ENCODE measurements around the gene NAV3. TPM values are rescaled to one million over a fixed set of nuclear protein-coding genes. Genes with fewer than 3 reads are reported as not detected.
"Not testable (repeated sequence)": the region's sequence is repeated elsewhere in the genome, so short reads cannot be mapped to it uniquely, and the experiment has no call there.

The NAV3 gene
- total RNA-seq, 2 donors from 2014 or later: 0.72 to 1.9 TPM

DNA sequence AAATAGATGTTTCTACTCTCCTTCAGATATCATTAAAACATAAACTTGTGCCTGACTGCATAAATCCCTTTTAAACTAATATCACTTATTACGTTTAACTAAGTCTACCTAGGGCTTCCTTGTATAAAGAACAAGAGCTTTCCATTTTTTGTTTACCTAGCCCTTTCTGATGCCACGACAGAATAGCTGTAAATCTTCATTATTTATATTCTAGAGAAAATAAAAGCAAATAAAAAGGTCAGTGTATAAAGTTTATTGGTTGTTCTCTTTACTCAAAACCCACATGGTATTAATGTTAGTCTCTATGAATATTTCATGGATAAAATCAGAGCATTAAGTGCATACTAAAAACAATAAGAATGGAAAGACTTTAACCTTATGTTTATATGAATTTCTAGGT is 269.1 kb downstream of the NAV3 start:
- H3K4me1 ChIP-seq: no peaks in the 10 kb centered on the region
- H3K27ac ChIP-seq: no peak overlapping the region
- intact Hi-C loops (cut with DNase I): no loop called here
- no peak overlapping the region for H3K9ac ChIP-seq (ENCODE audit: low read depth in 2 of 2, low read length in 2 of 2)
- no peaks in the 10 kb centered on the region for H3K27me3 ChIP-seq
- TF ChIP-seq, protein P1, sequence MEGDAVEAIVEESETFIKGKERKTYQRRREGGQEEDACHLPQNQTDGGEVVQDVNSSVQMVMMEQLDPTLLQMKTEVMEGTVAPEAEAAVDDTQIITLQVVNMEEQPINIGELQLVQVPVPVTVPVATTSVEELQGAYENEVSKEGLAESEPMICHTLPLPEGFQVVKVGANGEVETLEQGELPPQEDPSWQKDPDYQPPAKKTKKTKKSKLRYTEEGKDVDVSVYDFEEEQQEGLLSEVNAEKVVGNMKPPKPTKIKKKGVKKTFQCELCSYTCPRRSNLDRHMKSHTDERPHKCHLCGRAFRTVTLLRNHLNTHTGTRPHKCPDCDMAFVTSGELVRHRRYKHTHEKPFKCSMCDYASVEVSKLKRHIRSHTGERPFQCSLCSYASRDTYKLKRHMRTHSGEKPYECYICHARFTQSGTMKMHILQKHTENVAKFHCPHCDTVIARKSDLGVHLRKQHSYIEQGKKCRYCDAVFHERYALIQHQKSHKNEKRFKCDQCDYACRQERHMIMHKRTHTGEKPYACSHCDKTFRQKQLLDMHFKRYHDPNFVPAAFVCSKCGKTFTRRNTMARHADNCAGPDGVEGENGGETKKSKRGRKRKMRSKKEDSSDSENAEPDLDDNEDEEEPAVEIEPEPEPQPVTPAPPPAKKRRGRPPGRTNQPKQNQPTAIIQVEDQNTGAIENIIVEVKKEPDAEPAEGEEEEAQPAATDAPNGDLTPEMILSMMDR (IDR thresholded peaks at IDR 0.05): no peak
- no peaks in the 10 kb centered on the region for H3K9me3 ChIP-seq
- DNase-seq: no peak
- no peaks in the 10 kb centered on the region for H3K36me3 ChIP-seq
- no peak overlapping the region for H3K4me3 ChIP-seq

DNA sequence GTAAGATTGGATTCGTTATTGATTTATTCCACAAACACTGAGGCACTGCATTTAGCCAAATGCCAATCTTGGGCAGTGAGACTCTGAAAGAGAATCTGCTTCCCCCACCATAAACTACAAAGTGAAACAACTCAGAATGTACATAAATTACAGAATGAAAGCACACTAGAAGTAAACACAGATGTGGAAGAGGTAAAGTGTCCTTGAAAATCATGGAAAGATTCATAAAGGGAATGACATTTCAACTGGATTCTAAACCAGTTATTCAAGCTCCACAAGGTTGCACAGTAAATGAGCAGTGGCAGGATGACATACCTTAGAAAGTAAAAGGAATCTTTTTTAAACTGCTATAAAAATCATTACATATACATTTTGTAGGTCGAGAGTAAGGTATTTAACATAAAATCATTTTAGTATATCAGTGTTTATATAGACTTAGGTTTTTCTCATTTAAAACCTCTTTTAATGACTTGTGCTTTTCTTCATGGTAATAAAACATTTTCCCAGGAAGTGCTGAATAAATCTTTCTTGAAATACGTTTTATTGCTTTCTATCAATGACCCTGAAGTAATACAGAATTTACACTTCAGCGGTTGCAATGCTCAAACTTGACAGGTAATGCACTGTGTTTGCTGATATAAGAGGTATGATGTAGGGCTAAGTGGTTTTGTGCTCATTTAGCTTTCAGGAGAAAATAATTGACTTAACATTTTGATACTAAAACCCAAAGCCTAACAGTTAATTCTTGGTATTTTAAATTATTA is 270.6 kb downstream of the NAV3 start:
- H3K9me3 ChIP-seq: no peaks in the 10 kb centered on the region
- H3K36me3 ChIP-seq: no peaks in the 10 kb centered on the region
- no peak for DNase-seq
- intact Hi-C loops (cut with DNase I): no loop called here
- H3K4me3 ChIP-seq: no peak overlapping the region
- H3K4me1 ChIP-seq: no peaks in the 10 kb centered on the region
- H3K27me3 ChIP-seq: no peaks in the 10 kb centered on the region
- no peak overlapping the region for H3K27ac ChIP-seq
- TF ChIP-seq, protein P1 (IDR thresholded peaks at IDR 0.05): no peak
- no peak overlapping the region for H3K9ac ChIP-seq (ENCODE audit: low read depth in 2 of 2, low read length in 2 of 2)

DNA sequence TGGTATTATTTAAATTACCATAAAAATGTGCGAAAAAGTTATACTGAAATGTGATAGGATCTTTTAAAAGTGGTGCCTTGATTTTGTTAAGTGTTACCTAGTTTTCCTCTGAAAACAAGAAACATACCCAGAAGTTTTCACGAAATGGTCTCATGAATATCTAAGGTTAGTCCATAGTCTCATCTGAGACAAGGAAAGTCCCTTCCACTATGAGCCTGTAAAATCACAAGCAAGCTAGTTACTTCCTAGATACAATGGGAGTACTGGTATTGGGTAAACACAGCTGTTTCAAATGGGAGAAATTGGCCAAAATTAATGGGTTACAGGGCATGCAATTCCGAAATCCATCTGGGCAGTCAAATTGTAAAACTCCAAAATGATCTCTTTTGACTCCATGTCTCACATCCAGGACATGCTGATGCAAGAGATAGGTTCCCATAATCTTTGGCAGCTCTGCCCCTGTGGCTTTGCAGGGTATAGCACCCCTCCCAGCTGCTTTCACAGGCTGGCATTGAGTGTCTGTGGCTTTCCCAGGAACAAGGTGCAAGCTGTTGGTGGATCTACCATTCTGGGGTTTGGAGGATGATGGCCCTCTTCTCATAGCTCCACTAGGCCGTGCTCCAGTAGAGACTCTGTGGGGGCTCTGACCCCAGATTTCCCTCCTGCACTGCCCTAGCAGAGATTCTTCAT is 271.4 kb downstream of the NAV3 start:
- intact Hi-C loops (cut with DNase I): no loop called here
- Histone ChIP-seq H3K27me3 (no peaks in the 10 kb centered on the region), H3K4me1 (no peaks in the 10 kb centered on the region), H3K9me3 (no peaks in the 10 kb centered on the region), H3K27ac (no peak overlapping the region), H3K36me3 (no peaks in the 10 kb centered on the region), H3K4me3 (no peak overlapping the region), H3K9ac (ENCODE audit: low read depth in 2 of 2, low read length in 2 of 2) (no peak overlapping the region)
- no peak for DNase-seq
- TF ChIP-seq, protein P1 (IDR thresholded peaks at IDR 0.05): no peak

DNA sequence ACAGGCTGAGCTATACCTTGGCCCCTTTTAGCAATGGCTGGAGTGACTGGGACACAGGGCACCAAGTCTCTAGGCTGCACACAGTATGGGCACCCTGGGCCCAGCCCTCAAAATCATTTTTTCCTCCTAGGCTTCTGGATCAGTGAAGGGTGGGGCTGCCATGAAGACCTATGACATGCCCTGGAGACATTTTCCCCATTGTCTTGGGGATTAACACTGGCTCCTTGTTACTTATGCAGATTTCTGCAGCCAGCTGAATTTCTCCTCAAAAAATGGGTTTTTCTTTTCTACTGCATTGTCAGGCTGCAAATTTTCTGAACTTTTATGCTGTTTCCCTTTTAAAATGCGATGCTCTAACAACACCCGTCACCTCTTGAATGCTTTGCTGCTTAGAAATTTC is 272.1 kb downstream of the NAV3 start:
- H3K4me3 ChIP-seq; H3K27me3 ChIP-seq; intact Hi-C loops (cut with DNase I); H3K9me3 ChIP-seq; H3K27ac ChIP-seq; H3K9ac ChIP-seq (ENCODE audit: low read depth in 2 of 2, low read length in 2 of 2); DNase-seq; H3K36me3 ChIP-seq; H3K4me1 ChIP-seq: not testable (repeated sequence)

DNA sequence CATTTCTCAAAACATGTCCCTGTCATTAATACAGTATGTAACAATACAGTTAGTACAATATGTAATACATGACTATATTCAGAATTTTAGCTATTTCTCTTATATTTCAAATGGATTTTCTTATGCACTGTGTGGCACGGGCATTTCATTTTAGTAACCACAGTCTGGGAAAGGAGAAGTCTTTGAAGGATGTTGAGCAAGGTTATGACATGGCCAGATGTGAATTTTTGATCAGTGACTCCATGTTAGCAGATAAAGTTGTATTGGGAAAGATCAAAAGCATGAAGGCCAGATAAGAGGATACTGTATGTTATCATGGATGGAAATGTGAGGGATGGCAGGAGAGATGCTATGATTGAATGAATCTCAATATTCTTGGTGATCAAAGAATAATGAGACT is 285.2 kb downstream of the NAV3 start:
- Histone ChIP-seq H3K27me3 (no peaks in the 10 kb centered on the region), H3K4me3 (no peak overlapping the region), H3K9ac (ENCODE audit: low read depth in 2 of 2, low read length in 2 of 2) (no peak overlapping the region), H3K27ac (no peak overlapping the region), H3K36me3 (no peaks in the 10 kb centered on the region), H3K9me3 (no peaks in the 10 kb centered on the region), H3K4me1 (no peaks in the 10 kb centered on the region)
- intact Hi-C loops (cut with DNase I): loop anchor here (10.0 kb wide), 1 partner anchor 111 kb away; no protein-coding TSS in a partner anchor
- TF ChIP-seq, protein P1 (IDR thresholded peaks at IDR 0.05): no peak
- DNase-seq: no peak

DNA sequence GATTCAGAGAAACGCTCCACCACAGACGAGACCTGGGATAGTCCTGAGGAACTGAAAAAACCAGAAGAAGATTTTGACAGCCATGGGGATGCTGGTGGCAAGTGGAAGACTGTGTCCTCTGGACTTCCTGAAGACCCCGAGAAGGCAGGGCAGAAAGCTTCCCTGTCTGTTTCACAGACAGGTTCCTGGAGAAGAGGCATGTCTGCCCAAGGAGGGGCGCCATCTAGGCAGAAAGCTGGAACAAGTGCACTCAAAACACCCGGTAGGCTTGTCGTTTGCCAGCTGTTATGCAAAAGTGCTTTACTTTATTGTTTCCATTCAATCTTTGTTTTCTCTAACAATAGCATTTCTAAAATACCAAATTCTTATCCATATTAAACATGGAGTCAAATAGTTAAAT is 287.3 kb downstream of the NAV3 start:
- Histone ChIP-seq H3K9ac (ENCODE audit: low read depth in 2 of 2, low read length in 2 of 2) (no peak overlapping the region), H3K4me1 (no peaks in the 10 kb centered on the region), H3K27me3 (no peaks in the 10 kb centered on the region), H3K9me3 (no peaks in the 10 kb centered on the region), H3K27ac (no peak overlapping the region), H3K36me3 (no peaks in the 10 kb centered on the region), H3K4me3 (no peak overlapping the region)
- no peak for DNase-seq
- TF ChIP-seq, protein P1 (IDR thresholded peaks at IDR 0.05): no peak
- intact Hi-C loops (cut with DNase I): loop anchor here (10.0 kb wide), 1 partner anchor 113 kb away; no protein-coding TSS in a partner anchor

All from colonic mucosa (tissue), 4 donors.